Measurements from ENCODE around the gene RAB17.
"Not testable (repeated sequence)": the region's sequence is repeated elsewhere in the genome, so short reads cannot be mapped to it uniquely, and the experiment has no call there.

RAB17 gene

GRCh38 chr2:237624565-237624964, 34.0 kb upstream of the RAB17 start:
- no peak for DNase-seq (ENCODE audit: low read depth)

- no peak for DNase-seq (ENCODE audit: low read depth)
These were observed 33.2 kb upstream of the RAB17 start for GRCh38 chr2:237623428-237624403.

- no peak for DNase-seq (ENCODE audit: low read depth)
These were observed 27.9 kb upstream of the RAB17 start for GRCh38 chr2:237618449-237618848.

- no peak for DNase-seq (ENCODE audit: low read depth)
These were observed 27.1 kb upstream of the RAB17 start for GRCh38 chr2:237617587-237617982.

- no peak for DNase-seq (ENCODE audit: low read depth)
These were observed 26.4 kb upstream of the RAB17 start for GRCh38 chr2:237616734-237617586.

- no peak for DNase-seq (ENCODE audit: low read depth)
These were observed 25.8 kb upstream of the RAB17 start for GRCh38 chr2:237616373-237616733.

GRCh38 chr2:237615631-237616249, 25.2 kb upstream of the RAB17 start:
- no peak for DNase-seq (ENCODE audit: low read depth)

- no peak for DNase-seq (ENCODE audit: low read depth)
These were observed 23.7 kb upstream of the RAB17 start for GRCh38 chr2:237614151-237614720.

GRCh38 chr2:237613679-237614078, 23.1 kb upstream of the RAB17 start:
- DNase-seq (ENCODE audit: low read depth), result no peak

- no peak for DNase-seq (ENCODE audit: low read depth)
These were observed 22.2 kb upstream of the RAB17 start for GRCh38 chr2:237612527-237613357.

- not testable (repeated sequence) for DNase-seq (ENCODE audit: low read depth)
These were observed 16.0 kb upstream of the RAB17 start for GRCh38 chr2:237606522-237606921.

- no peak for DNase-seq (ENCODE audit: low read depth)
These were observed 14.4 kb upstream of the RAB17 start for GRCh38 chr2:237604960-237605359.

- DNase-seq (ENCODE audit: low read depth), result no peak
These were observed 13.9 kb upstream of the RAB17 start for GRCh38 chr2:237604391-237604790.

- no peak for DNase-seq (ENCODE audit: low read depth)
These were observed 13.3 kb upstream of the RAB17 start for GRCh38 chr2:237603718-237604362.

- no peak for DNase-seq (ENCODE audit: low read depth)
These were observed 12.6 kb upstream of the RAB17 start for GRCh38 chr2:237603049-237603717.

GRCh38 chr2:237602409-237602808, 11.9 kb upstream of the RAB17 start:
- no peak for DNase-seq (ENCODE audit: low read depth)

GRCh38 chr2:237601453-237602116, 11.1 kb upstream of the RAB17 start:
- DNase-seq (ENCODE audit: low read depth), result no peak

GRCh38 chr2:237600205-237600846, 9.8 kb upstream of the RAB17 start:
- no peak for DNase-seq (ENCODE audit: low read depth)

- no peak for DNase-seq (ENCODE audit: low read depth)
These were observed 9.1 kb upstream of the RAB17 start for GRCh38 chr2:237599465-237600110.

Data from stimulated activated CD8-positive, alpha-beta memory T cell treated with anti-CD3 and anti-CD28 coated beads, Interleukin-7, amount 100 ng/mL, for 24 hours (primary cell).